GM06990 (cell line): Measurements from ENCODE around the gene NT5E.
A peak's percentile ranks its signal among the peaks of the same experiment; 100 is the strongest.

Source experiments
- DNase-seq: peaks from one replicate; pipeline ENCODE4 v3.0.0-alpha.2; 2011; ENCODE audit not compliant: insufficient read length; ENCODE audit errors: extremely low read depth
- H3K27me3 ChIP-seq: replicated peaks from 2 replicates; pipeline ENCODE4 v1.6.0; 2011; ENCODE audit warnings: low read length; ENCODE audit not compliant: control insufficient read depth, insufficient read depth
- H3K36me3 ChIP-seq: 2 replicates; pipeline ENCODE4 v1.5.1; 2011; ENCODE audit warnings: low read length; ENCODE audit not compliant: control insufficient read depth, insufficient read depth
- H3K4me3 ChIP-seq: replicated peaks from 2 replicates; pipeline ENCODE4 v1.5.1; 2011; ENCODE audit warnings: low read depth, mild to moderate bottlenecking, control low read depth, low read length
- CTCF ChIP-seq: IDR thresholded peaks from 2 replicates; pipeline ENCODE4 v1.5.1; 2011; ENCODE audit warnings: low read length, control low read depth, mild to moderate bottlenecking, inconsistent platforms; ENCODE audit not compliant: insufficient read depth, poor library complexity, severe bottlenecking

The NT5E gene

GRCh38 chr6:85436411-85436810 is 13.5 kb upstream of the NT5E start:
- no peaks in the 10 kb centered on the region for H3K27me3 ChIP-seq

GRCh38 chr6:85436939-85437495 is 12.9 kb upstream of the NT5E start:
- DNase-seq = no peak
- Histone ChIP-seq H3K4me3 (no peak overlapping the region), H3K36me3 (no peaks in the 10 kb centered on the region), H3K27me3 (no peaks in the 10 kb centered on the region)
- no peak for TF ChIP-seq CTCF

More at GRCh38 chr6:85436411-85436810, 13.5 kb upstream of the NT5E start:
- Histone ChIP-seq H3K4me3 (no peak overlapping the region), H3K36me3 (no peaks in the 10 kb centered on the region)
- no peak for DNase-seq
- no peak for TF ChIP-seq CTCF

- Histone ChIP-seq H3K36me3 (no peaks in the 10 kb centered on the region), H3K27me3 (no peaks in the 10 kb centered on the region), H3K4me3 (no peak overlapping the region)
- no peak for DNase-seq
- TF ChIP-seq CTCF = no peak
These were observed 6.3 kb upstream of the NT5E start for GRCh38 chr6:85443349-85444117.

- no peak for TF ChIP-seq CTCF
- peak overlapping the region; percentile 88 for H3K4me3 ChIP-seq
- H3K27me3 ChIP-seq = no peaks in the 10 kb centered on the region
- no peaks in the 10 kb centered on the region for H3K36me3 ChIP-seq
- DNase-seq = no peak
These were observed 480 bp upstream of the NT5E start for GRCh38 chr6:85449388-85449817.

GRCh38 chr6:85451565-85452306 is 1.9 kb downstream of the NT5E start:
- no peak for DNase-seq
- H3K27me3 ChIP-seq = no peaks in the 10 kb centered on the region
- no peak for TF ChIP-seq CTCF
- H3K4me3 ChIP-seq = peak overlapping the region; percentile 88
- H3K36me3 ChIP-seq = no peaks in the 10 kb centered on the region
